ENCODE results near the gene DHRS12. TPM values are rescaled to one million over a fixed set of nuclear protein-coding genes. Genes with fewer than 3 reads are reported as not detected.

Gene DHRS12
- total RNA-seq, 1 experiment from 2014 or later: 8.8 TPM

DNA sequence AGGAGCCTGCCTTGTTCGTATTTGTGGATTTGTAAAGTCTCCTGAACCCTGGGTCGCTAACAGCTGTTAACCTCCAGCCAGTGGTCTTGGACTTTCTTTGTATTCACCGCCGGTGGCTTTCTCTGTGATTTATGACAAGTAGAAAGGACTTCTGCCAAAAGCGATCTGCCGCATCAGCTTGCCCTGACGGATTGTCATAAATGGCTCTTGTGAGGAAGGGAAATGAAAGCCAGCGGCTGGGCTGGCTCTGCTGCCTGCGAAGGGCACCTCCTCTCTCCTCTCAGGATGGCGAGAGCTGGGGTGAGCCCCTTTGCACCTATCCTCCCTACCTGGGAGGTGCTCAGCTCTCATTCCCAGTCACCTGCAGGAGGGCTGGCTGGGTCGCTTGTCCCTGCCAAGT, 25.6 kb downstream of the DHRS12 start:
- no peak overlapping the region for H2BK120ac ChIP-seq (ENCODE audit: low read depth, low read length, poor library complexity, severe bottlenecking)
- no peak overlapping the region for H3K27ac ChIP-seq (ENCODE audit: insufficient read length, low read depth, low read length)
- no peaks in the 10 kb centered on the region for H3K4me1 ChIP-seq (ENCODE audit: insufficient read depth, low read length)
- H2BK15ac ChIP-seq (ENCODE audit: low read depth, low read length): no peak overlapping the region
- no peak for DNase-seq
- H3K9ac ChIP-seq (ENCODE audit: extremely low read depth, insufficient read length, low read length): no peak overlapping the region
- Mint-ChIP-seq H3K9me3 (no peaks in the 10 kb centered on the region), H3K4me1 (peaks cover 9 to 12% of the 10 kb centered on the region in 2 experiments), H3K36me3 (ENCODE audit: insufficient read depth in 1 of 3, low read depth in 3 of 3) (peaks cover 0 to 6% (median 0%) of the 10 kb centered on the region in 3 experiments; a peak in 2 of 7 replicates), H3K27me3 (ENCODE audit: low read depth) (no peaks in the 10 kb centered on the region), H3K27ac (no peak overlapping the region), H3K4me3 (no peak overlapping the region)
- H3K9me3 ChIP-seq (ENCODE audit: control insufficient read depth, low read depth, low read length): no peaks in the 10 kb centered on the region
- H3K14ac ChIP-seq (ENCODE audit: insufficient read depth, low read length): no peak overlapping the region
- H3K23me2 ChIP-seq (ENCODE audit: insufficient read length, low read depth, low read length, poor library complexity, severe bottlenecking): no peaks in the 10 kb centered on the region
- no peaks in the 10 kb centered on the region for H4K20me1 ChIP-seq (ENCODE audit: control insufficient read depth, insufficient read depth, insufficient read length)
- H3K23ac ChIP-seq (ENCODE audit: insufficient read length, low read depth, low read length): no peak overlapping the region
- no peaks in the 10 kb centered on the region for H3K79me1 ChIP-seq (ENCODE audit: insufficient read depth, low read depth, low read length, poor library complexity, severe bottlenecking)
- no peak overlapping the region for H4K8ac ChIP-seq (replicated peaks; ENCODE audit: insufficient read length, low read depth, low read length)
- no peak overlapping the region for H3K4me2 ChIP-seq (ENCODE audit: insufficient read depth, insufficient read length, low read length)
- no peak overlapping the region for H3K4ac ChIP-seq (ENCODE audit: low read depth, low read length)
- no peak overlapping the region for H4K5ac ChIP-seq (ENCODE audit: insufficient read length, low read depth, low read length)
- no peak overlapping the region for H2BK20ac ChIP-seq (ENCODE audit: low read depth, low read length, poor library complexity, severe bottlenecking)
- H2BK5ac ChIP-seq (ENCODE audit: insufficient read length, low read length): no peak overlapping the region
- no peaks in the 10 kb centered on the region for H3K27me3 ChIP-seq (ENCODE audit: insufficient read depth, low read length)
- H3T11ph ChIP-seq (ENCODE audit: low read length): no peak overlapping the region
- H3K18ac ChIP-seq (ENCODE audit: insufficient read length, low read depth, low read length): no peak overlapping the region
- no peak overlapping the region for H2BK12ac ChIP-seq (ENCODE audit: insufficient read length, low read depth, low read length)
- TF ChIP-seq, protein P1, sequence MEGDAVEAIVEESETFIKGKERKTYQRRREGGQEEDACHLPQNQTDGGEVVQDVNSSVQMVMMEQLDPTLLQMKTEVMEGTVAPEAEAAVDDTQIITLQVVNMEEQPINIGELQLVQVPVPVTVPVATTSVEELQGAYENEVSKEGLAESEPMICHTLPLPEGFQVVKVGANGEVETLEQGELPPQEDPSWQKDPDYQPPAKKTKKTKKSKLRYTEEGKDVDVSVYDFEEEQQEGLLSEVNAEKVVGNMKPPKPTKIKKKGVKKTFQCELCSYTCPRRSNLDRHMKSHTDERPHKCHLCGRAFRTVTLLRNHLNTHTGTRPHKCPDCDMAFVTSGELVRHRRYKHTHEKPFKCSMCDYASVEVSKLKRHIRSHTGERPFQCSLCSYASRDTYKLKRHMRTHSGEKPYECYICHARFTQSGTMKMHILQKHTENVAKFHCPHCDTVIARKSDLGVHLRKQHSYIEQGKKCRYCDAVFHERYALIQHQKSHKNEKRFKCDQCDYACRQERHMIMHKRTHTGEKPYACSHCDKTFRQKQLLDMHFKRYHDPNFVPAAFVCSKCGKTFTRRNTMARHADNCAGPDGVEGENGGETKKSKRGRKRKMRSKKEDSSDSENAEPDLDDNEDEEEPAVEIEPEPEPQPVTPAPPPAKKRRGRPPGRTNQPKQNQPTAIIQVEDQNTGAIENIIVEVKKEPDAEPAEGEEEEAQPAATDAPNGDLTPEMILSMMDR (conservative IDR thresholded peaks at IDR 0.05): no peak
- H3K79me2 ChIP-seq (ENCODE audit: insufficient read depth, low read length): no peaks in the 10 kb centered on the region
- H4K91ac ChIP-seq (ENCODE audit: insufficient read length, low read depth, low read length): no peak overlapping the region
- no peak overlapping the region for H2AFZ ChIP-seq (ENCODE audit: low read length)
- no CpG with 5 or more reads among the region's 11 CpGs for WGBS (ENCODE audit: extremely low coverage, insufficient read length, low lambda C conversion rate)
- H2AK5ac ChIP-seq (ENCODE audit: insufficient read length, low read length): no peak overlapping the region
- no peak overlapping the region for H3K56ac ChIP-seq (ENCODE audit: insufficient read length, low read depth, low read length)
